GM19193 (cell line): Measurements from ENCODE around the gene IL36A.

Experiments
- POLR2A ChIP-seq: IDR thresholded peaks from 4 replicates; pipeline ENCODE4 v1.6.1; 2011; ENCODE audit not compliant: insufficient read depth, insufficient read length; ENCODE audit errors: extremely low read depth

Gene IL36A

DNA sequence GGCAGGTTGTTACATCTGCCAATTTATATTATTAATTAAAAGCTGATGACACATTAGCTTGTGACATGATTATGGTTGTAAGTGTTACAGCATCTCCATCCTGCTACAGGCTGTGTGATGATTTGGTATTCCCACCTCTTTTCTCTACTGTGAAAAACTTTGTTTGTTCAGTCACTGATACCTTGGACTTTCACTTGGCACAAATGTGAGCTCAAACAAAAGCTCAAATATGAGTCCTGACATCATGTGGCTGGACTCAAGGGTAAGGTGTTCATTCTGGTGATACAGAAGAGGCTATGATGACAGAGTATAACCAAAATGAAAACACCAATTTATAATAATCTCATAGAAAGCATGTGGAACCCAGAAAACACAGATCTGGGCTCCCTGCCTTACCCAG lies 11.4 kb upstream of the IL36A start:
- TF ChIP-seq POLR2A: no peak

DNA sequence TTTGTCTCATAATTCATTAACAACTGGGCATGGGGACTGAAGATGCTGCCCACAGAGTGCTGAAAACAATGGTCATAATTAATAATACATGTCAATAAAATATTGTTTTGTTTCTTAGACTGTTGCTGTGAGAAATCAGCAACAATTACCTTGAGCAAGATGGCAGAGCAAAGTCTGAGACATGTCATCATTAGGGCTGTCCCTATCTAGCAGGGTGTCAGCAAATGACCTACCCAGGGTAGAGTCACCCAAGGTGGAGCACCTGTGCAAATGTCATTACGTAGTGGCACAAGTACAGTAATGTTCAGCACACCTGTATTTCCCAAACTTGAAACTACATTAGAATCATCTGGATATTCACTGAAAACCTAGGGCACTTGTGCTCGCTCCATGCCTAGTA lies 10.6 kb upstream of the IL36A start:
- TF ChIP-seq POLR2A: no peak

DNA sequence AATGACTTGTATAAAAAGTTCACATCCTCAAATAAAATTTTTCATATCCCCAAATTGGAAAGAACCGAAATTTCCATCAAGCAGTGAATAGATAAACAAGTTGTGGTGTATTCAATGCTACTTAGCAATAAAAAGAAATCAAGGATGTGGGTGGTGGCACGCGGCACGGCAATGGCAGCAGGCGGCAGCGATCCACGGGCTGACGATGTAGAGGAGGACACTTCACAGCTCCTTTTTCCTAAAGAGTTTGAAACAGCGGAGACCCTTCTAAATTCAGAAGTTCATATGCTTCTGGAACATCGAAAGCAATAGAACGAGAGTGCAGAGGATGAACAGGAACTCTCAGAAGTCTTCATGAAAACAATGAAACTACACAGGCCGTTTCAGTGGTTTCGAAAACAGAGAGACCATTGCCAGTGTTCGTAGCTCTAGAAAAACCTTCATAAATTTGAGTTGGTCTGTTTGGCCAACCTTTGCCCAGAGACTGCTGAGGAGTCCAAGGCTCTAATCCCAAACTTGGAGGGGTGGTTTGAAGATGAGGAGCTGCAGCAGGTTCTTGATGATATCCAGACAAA lies 9.8 kb upstream of the IL36A start:
- no peak for TF ChIP-seq POLR2A

DNA sequence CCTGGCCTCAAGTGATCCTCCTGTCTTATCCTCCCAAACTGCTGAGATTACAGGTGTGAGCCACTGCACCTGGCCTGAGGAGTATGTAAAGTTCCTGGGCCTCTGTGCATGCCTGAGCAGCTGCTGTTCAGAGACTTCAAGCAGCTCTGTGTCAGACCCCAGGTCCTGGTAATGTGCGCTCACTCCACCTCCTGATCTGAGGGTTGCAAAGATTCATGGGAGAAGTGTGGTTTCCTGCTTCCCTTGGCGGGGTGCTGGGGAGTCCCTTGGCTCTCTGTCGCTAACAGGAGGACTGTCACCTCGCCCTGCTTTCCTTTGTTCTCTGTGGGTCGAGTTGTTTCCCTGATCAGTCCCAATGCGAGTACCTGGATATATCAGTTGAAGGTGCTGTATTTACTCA lies 8.6 kb upstream of the IL36A start:
- TF ChIP-seq POLR2A: no peak

DNA sequence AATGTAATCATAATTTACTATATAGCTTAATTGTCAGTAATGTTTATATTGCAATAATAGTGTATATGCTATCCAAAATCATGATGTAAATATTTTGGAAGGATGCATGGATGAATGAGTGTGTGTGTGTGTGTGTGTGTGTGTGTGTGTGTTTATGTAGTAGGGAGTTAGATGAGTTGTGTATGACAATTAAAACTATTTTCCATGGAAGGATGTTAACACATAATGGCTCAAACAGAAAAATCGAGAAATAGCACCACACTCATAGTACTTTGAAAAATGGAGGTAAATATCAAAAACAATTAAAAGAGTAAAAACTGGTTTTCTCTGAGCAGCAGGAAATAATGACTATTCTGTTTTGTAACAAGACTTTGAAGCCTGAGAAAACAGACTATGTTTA lies 8.1 kb upstream of the IL36A start:
- no peak for TF ChIP-seq POLR2A

DNA sequence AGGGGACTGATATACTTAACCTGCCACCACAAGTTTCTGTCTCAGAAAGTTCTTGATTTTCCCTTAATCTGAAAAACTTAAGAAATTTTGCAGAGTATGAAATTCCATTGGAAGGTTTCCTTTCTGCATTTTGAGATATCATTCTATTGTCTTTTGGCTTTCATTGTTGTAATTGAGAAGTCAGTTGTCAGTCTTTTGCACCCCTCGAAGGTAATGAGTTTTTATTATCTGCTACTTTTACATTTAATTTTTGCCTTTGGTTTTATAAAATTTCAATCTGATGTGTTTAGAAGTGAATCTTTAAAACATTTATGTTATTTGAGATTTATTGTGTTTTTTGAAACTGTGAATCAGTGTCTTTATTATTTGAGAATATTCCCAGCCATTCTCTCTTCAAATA lies 4.8 kb upstream of the IL36A start:
- no peak for TF ChIP-seq POLR2A

DNA sequence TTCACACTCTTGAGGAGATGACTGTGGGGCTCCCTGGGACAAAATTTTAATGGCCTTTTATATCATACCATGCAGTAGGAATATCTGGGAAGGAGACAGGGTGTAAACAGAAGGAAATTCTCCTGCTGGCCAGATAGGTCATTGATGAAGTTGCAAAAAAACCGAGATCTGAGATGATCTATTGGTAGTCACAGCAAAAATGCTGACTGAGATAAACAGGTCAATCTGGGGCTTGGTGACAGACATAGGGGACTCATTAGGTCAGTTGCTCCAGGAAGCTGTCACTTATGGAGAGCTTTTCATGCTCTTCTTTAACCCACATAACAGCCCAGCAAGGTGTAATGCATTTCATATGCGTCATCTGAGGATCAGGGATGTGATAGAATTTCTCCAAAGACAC lies 2.6 kb upstream of the IL36A start:
- no peak for TF ChIP-seq POLR2A

DNA sequence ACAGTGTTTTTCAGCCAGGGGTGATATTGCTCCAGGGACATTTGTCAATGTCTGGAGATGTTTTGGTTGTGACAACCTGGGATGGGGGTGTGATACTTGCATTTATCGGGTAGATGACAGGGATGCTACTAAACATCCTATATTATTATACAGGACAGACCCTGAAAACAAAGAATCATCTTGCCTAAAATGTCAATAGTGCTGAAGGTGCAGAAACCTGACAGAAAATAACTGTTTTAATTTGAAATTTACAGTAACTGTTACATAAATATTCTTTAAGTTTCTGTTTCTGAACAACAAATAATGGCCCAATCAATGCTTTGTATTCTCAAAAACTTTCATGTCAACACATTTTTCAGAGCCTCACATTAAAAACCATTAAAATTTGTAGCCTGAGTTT lies 2.0 kb downstream of the IL36A start:
- TF ChIP-seq POLR2A: no peak

DNA sequence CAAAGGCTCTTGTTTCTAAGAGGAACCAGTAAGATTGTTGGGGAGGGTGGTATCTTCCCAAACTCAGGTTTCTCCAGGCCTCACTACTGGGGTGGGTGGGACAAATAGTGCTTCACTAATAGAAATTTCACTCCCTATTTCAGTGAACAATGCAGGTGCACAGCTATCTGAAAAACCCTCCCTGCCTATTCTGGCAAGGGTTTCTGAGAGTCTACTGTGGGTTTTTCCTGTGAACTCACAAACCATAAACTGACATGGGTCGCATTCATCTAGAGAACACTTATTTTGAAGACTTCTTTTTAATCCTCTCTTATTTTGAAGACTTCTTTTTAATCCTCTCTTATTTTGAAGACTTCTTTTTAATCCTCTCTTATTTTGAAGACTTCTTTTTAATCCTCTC lies 4.4 kb downstream of the IL36A start:
- no peak for TF ChIP-seq POLR2A

DNA sequence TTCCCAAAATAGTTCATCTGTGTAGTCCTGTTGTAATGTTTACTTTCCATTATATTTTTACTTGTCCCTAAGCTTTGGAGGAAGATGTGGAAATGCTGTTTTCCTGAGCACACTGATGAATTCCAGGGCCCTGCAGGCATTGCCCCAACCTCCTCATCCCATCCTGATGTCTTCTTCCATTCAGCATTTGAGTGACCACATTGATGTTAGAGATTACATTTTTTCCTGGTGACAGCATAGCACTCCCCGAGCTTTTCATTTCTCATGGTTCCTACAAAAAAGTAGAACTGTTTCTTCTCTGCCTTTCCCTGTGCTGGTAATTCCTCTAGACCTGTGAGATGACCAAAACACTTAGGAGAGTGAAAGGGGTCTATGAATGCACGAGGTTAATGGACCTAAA lies 4.8 kb downstream of the IL36A start:
- no peak for TF ChIP-seq POLR2A

DNA sequence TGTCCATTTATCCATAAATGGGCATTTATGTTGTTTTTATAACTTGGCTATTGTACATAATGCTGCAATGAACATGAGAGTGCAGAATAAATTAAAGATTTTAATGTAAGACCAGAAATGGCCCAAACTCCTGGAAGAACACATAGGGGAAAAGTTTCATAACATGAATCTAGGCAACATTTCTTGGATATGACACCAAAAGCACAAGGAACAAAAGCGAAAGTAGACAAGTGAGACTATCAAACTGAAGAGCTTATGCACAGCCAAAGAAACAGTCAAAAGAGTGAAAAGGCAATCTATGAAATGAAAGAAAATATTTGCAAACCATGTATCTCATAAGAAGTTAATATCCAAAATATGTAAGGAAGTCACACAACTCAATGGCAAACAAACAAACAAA lies 5.8 kb downstream of the IL36A start:
- no peak for TF ChIP-seq POLR2A

DNA sequence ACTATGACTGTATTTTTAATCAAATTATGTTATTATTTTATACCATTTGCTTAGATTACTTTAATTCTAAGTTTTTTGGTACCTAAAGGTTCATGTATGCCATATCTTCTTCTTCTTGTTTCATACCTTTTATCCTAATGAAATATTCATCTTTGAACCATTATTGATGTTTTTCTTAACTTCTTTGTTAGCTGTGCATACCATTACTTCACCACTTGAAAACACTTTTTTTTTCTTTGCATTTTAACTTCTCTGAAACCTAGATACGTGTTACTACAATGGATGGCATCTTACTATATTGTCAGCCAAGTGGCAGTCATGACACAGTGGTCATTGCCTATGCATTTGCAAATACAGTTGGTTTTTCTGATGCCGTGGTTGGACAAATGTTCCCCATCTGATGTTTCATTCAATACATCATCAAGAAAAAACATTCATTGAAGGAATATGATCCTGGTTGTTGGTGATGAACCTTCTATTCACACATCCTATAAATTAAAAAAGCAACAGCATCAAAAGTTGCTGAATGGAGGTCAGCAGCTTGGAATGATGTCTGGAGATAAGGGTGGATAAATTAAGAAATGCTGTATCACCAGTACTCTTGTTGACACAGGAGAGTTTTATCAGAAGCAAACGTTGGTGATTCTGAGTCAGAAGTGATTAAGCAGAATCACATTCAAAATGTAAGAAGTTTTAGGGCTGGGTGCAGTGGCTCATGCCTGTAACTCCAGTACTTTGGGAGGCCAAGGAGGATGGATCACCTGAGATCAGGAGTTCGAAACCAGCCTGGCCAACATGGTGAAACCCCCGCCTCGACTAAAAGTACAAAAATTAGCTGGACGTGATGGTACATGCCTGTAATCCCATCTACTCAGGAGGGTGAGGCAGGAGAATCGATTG lies 7.4 kb downstream of the IL36A start:
- TF ChIP-seq POLR2A: no peak

DNA sequence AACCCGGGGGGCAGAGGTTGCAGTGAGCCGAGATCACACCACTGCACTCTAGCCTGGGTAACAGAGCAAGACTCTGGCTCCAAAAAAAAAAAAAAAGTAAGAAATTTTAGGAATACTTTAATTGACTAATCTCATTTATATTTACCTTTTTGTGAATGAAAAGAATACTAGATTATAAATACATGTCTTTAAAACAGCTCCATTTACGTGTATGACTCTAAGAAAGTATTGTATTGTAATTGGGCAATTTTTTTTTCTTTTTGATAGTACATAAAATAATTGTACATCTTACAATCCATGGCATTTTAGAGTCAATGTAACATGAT lies 8.0 kb downstream of the IL36A start:
- TF ChIP-seq POLR2A: no peak

DNA sequence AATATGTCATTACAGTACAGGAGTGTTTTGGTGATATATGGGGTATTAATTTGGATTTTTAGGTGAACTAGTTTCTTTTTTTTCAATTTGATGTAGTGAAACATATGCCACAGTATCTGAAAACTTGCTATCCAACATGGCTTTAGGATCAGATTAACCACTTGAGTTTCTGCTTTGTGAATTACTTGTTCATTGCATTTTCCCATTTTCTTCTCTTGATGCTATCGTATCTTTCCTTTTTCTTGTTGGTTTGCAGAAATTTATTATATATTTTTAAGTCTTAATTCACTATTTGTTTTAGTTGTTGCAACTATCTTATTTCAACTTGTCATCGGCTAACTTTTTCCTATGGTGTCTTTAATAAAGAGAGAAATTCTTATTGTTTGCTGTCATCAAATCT lies 8.8 kb downstream of the IL36A start:
- TF ChIP-seq POLR2A: no peak

DNA sequence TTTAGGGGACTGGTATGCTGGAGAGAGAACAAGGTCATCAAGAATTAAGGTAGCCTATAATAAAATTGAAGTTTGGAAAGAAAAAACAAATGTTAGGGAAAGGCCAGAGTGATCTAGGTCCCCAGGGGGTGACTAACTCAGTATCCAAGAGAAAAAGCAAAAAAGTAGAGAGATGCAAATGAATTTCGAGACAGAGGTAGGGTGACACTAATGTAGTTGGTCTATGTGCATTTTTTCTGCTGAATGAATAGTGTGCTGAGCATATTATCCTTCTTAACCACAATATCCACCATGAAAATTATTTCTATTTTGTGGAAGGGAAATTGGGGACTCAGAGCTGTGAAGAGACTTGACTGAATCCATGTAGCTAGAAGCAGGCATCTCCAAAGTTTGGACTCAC lies 9.8 kb downstream of the IL36A start:
- no peak for TF ChIP-seq POLR2A

DNA sequence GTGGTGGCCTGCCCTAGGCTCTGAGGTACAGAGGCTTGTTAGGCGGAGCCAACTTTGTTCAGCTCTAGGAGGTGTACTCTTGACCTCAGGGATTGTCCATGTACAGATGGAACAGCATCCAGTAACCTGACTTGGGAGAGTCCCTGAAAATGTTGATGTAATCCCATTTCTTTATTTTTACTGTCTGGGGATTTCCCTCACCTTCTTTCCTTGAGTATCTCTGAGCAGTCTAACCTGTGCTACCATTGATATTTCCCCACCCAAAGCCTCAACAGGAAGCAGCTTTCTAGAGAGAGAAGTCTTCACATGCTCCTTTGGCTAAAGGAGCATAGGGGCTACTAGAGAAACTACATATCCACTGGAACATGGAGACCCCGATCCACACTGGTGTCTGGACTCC lies 10.4 kb downstream of the IL36A start:
- TF ChIP-seq POLR2A: no peak

DNA sequence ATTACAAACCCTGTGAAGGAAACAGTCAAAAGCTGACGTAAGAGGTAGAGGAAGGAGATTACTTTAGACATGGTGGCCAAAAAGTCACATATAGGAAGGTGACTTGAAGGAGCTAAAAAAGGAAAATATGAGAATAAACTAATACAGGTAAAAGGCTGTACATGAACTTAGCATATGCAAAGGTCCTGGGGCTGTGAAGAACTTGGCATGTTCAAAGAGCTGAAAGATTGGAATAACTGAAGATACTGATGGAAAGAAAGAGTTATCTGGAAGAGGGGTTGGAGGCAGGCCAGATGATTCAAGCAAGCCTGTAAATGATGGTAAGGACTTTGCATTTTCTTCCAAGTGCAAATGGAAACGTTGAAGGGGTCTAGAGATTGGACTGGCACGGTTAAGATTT lies 13.2 kb downstream of the IL36A start:
- no peak for TF ChIP-seq POLR2A

DNA sequence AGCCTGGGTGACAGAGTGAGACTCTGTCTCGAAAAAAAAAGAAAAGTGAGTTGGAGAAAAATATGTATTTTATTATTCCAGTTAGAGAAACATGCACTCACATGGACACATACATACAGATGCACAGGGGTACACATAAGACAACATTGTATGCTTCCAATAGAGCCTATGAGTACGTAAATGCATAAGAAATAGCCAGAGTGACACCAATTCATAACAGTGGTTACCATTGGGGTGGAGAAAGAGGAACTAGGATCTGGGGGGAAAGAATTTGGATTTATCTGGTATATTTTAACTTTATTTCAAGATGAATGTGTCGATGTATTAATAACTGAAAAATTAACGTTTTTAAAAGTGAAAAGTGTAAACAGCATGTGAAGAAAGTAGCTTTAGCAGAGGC lies 16.1 kb downstream of the IL36A start:
- TF ChIP-seq POLR2A: no peak

DNA sequence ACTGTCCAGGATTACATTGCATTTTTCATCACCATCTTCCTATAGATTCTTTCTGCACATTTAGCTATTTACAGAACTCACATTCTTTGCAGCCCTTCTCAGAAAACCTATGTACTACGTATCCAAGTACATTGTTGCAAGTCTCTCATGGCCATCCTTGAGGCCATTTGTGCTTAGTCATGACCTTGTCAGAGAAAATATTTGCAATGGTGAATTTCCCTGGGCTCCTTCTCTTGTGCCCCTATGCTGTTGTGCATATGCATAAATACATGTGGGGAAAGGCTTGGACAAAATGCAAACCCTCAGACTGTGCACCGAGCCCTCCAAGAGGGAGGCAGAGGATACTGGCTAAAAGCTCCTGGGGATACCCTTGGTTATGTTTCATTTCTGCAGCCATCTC lies 19.5 kb downstream of the IL36A start:
- TF ChIP-seq POLR2A: no peak
